NCI-H82 (cell line): ENCODE data around the gene EPYC.

ENCODE experiments used
- DNase-seq: peaks from one replicate; lab custom pipeline; 2025; lab: John Stamatoyannopoulos, UW

The EPYC gene

GRCh38 chr12:91004872-91005271 lies at the start of gene EPYC:
Gene EPYC, minus strand, starts transcription at chr12:91004972. Its CDS starts 2,407 bp downstream, at chr12:91002565.
- no peak for DNase-seq

GRCh38 chr12:91053951-91054715 lies 49.4 kb upstream of the EPYC start:
- no peak for DNase-seq

- no peak for DNase-seq
These were observed 47.3 kb upstream of the EPYC start for GRCh38 chr12:91052026-91052425.

- DNase-seq, result no peak
These were observed 39.8 kb upstream of the EPYC start for GRCh38 chr12:91044586-91044985.

- DNase-seq, result peak; percentile 84
These were observed 38.6 kb upstream of the EPYC start for GRCh38 chr12:91043408-91043807.

- no peak for DNase-seq
These were observed 35.5 kb upstream of the EPYC start for GRCh38 chr12:91040096-91040755.

- no peak for DNase-seq
These were observed 32.5 kb upstream of the EPYC start for GRCh38 chr12:91037276-91037675.

GRCh38 chr12:91033251-91033650 lies 28.5 kb upstream of the EPYC start:
- no peak for DNase-seq

GRCh38 chr12:91023326-91024004 lies 18.7 kb upstream of the EPYC start:
- DNase-seq, result no peak

GRCh38 chr12:91021076-91021475 lies 16.3 kb upstream of the EPYC start:
- DNase-seq, result no peak

GRCh38 chr12:91019455-91019854 lies 14.7 kb upstream of the EPYC start:
- DNase-seq, result no peak

GRCh38 chr12:91017511-91018263 lies 12.9 kb upstream of the EPYC start:
- DNase-seq, result no peak

- DNase-seq, result no peak
These were observed 12.3 kb upstream of the EPYC start for GRCh38 chr12:91017043-91017442.

- no peak for DNase-seq
These were observed 4.7 kb upstream of the EPYC start for GRCh38 chr12:91009319-91009950.

GRCh38 chr12:91007531-91008290 lies 2.9 kb upstream of the EPYC start:
- DNase-seq, result no peak

- DNase-seq, result no peak
These were observed 1.0 kb downstream of the EPYC start for GRCh38 chr12:91003737-91004136.

- DNase-seq, result no peak
These were observed 3.5 kb downstream of the EPYC start for GRCh38 chr12:91001306-91001705.

- DNase-seq, result no peak
These were observed 4.8 kb downstream of the EPYC start for GRCh38 chr12:90999966-91000365.

- DNase-seq, result no peak
These were observed 5.2 kb downstream of the EPYC start for GRCh38 chr12:90999527-90999926.

GRCh38 chr12:90995010-90995409 lies 9.8 kb downstream of the EPYC start:
- DNase-seq, result no peak

GRCh38 chr12:90991952-90992465 lies 12.8 kb downstream of the EPYC start:
- peak; percentile 15 for DNase-seq
